A549 (cell line): ENCODE results near the gene CTU2. TPM values are rescaled to one million over a fixed set of nuclear protein-coding genes. Genes with fewer than 3 reads are reported as not detected.

Source experiments
- ATAC-seq, 2 experiments: fragments of 200-7000 bp in 1 of 2; fragments of >200 bp in 1 of 2; cut with Nextera tagmentation in 1 of 2; cut with Tn5 transposase in 1 of 2; 3 replicates each; pipeline versions ENCODE4 v1.8.0 to v1.9.1; 2018 to 2020; ENCODE audit warnings: mild to moderate bottlenecking in 1 of 2, moderate library complexity in 1 of 2
- CTCF ChIA-PET: fragments of 300-600 bp; sonication (Branson Sonifier 250); formaldehyde crosslinking; extraction: SDS; loops from one replicate; lab custom pipeline; 2021; ENCODE audit warnings: antibody characterized with exemption, inconsistent platforms; lab: Yijun Ruan, JAX
- POLR2A ChIA-PET: fragments of 350-600 bp; formaldehyde crosslinking; extraction: SDS; loops from one replicate; lab custom pipeline; 2021; ENCODE audit warnings: antibody characterized with exemption, inconsistent platforms; lab: Yijun Ruan, JAX
- DNase-seq, 2 experiments: peaks; one replicate each; pipeline versions ENCODE4 v3.0.0 to v3.0.0-alpha.2; 2011 to 2016; ENCODE audit warnings: low read depth in 1 of 2, low spot score in 1 of 2
- FAIRE-seq: peaks from 2 replicates; lab custom pipeline; 2011; peaks lifted over from hg19 to GRCh38; lab: Jason Lieb, UNC
- H3K27ac ChIP-seq, 2 experiments: fragments of >200 bp; sonication (Bioruptor Twin); formaldehyde crosslinking; 3 replicates each; pipeline ENCODE4 v1.5.1; 2016 to 2017
- H3K4me1 ChIP-seq: fragments of >200 bp; sonication (Bioruptor Twin); formaldehyde crosslinking; 3 replicates; pipeline ENCODE4 v1.6.1; 2016
- H3K4me2 ChIP-seq: fragments of >200 bp; sonication (Bioruptor Twin); formaldehyde crosslinking; 3 replicates; pipeline ENCODE4 v1.6.1; 2016
- H3K4me3 ChIP-seq: fragments of >200 bp; sonication (Bioruptor Twin); formaldehyde crosslinking; 3 replicates; pipeline ENCODE4 v1.5.1; 2016
- H3K9me3 ChIP-seq: fragments of >200 bp; sonication (Bioruptor Twin); formaldehyde crosslinking; 3 replicates; pipeline ENCODE4 v1.6.1; 2016
- CEBPB ChIP-seq, 2 experiments: fragments of >200 bp in 1 of 2; sonication (Bioruptor Twin) in 1 of 2; formaldehyde crosslinking in 1 of 2; IDR thresholded peaks; 2 replicates each; pipeline ENCODE4 v1.6.1; 2012 to 2016
- CHD2 ChIP-seq: fragments of 150-350 bp; IDR thresholded peaks from 2 replicates; pipeline ENCODE4 v1.6.1; 2014; ENCODE audit warnings: low read length; ENCODE audit not compliant: partially characterized antibody
- CHD4 ChIP-seq: fragments of 200-600 bp; sonication (generic); IDR thresholded peaks from 2 replicates; pipeline ENCODE4 v1.6.1; 2016; ENCODE audit warnings: antibody characterized with exemption, mild to moderate bottlenecking, borderline replicate concordance
- CTCF ChIP-seq: fragments of >200 bp; sonication (Bioruptor Twin); formaldehyde crosslinking; IDR thresholded peaks from 3 replicates; pipeline ENCODE4 v1.5.1; 2016
- EHF ChIP-seq: fragments of 250-450 bp; sonication (Bioruptor Pico); IDR thresholded peaks from 2 replicates; pipeline ENCODE4 v1.5.0; 2020; ENCODE audit warnings: mild to moderate bottlenecking
- EHMT2 ChIP-seq: fragments of 200-600 bp; sonication (generic); IDR thresholded peaks from 2 replicates; pipeline ENCODE4 v1.6.1; 2016; ENCODE audit warnings: antibody characterized with exemption, low read depth, mild to moderate bottlenecking, moderate library complexity
- ESRRA ChIP-seq: fragments of 150-350 bp; IDR thresholded peaks from 2 replicates; pipeline ENCODE4 v1.6.1; 2014; ENCODE audit warnings: mild to moderate bottlenecking, low read length, borderline replicate concordance
- HMGXB4 ChIP-seq: fragments of 250-450 bp; sonication (Bioruptor Pico); IDR thresholded peaks from 2 replicates; pipeline ENCODE4 v1.5.0; 2021; ENCODE audit warnings: mild to moderate bottlenecking, moderate library complexity, borderline replicate concordance
- NFE2L2 ChIP-seq: fragments of 150-350 bp; conservative IDR thresholded peaks from 2 replicates; pipeline ENCODE4 v1.6.1; 2014; ENCODE audit warnings: low read length
- NPAS2 ChIP-seq: fragments of 250-450 bp; sonication (Bioruptor Pico); IDR thresholded peaks from 2 replicates; pipeline ENCODE4 v1.8.0; 2022; ENCODE audit warnings: mild to moderate bottlenecking, moderate library complexity, borderline replicate concordance
- NR3C1 ChIP-seq: fragments of >200 bp; sonication (Bioruptor Twin); formaldehyde crosslinking; IDR thresholded peaks from 3 replicates; pipeline ENCODE4 v1.6.1; 2017
- PBX3 ChIP-seq: IDR thresholded peaks from 2 replicates; pipeline ENCODE4 v1.6.1; 2012
- POLR2A ChIP-seq: IDR thresholded peaks from 2 replicates; pipeline ENCODE4 v1.6.1; 2012; ENCODE audit warnings: mild to moderate bottlenecking, low read length
- RARB ChIP-seq: fragments of 250-450 bp; sonication (Bioruptor Pico); IDR thresholded peaks from 2 replicates; pipeline ENCODE4 v1.8.0; 2021; ENCODE audit warnings: mild to moderate bottlenecking, moderate library complexity
- RFX5 ChIP-seq: fragments of 450-650 bp; IDR thresholded peaks from 2 replicates; pipeline ENCODE4 v1.7.1; 2014; ENCODE audit warnings: antibody characterized with exemption, mild to moderate bottlenecking, moderate library complexity
- SMC3 ChIP-seq: fragments of >200 bp; sonication (Bioruptor Twin); formaldehyde crosslinking; IDR thresholded peaks from 3 replicates; pipeline ENCODE4 v1.6.1; 2018; ENCODE audit warnings: inconsistent platforms
- ZC3H11A ChIP-seq: fragments of 450-650 bp; IDR thresholded peaks from 2 replicates; pipeline ENCODE4 v1.6.1; 2014; ENCODE audit warnings: antibody characterized with exemption, mild to moderate bottlenecking
- ZNF302 ChIP-seq: fragments of 250-450 bp; sonication (Bioruptor Pico); IDR thresholded peaks from 2 replicates; pipeline ENCODE4 v1.9.0; 2021; ENCODE audit warnings: inconsistent platforms, mild to moderate bottlenecking, moderate library complexity
- WGBS: methylation state at CpG from one replicate; pipeline ENCODE4 v1.1.6; 2017; ENCODE audit errors: missing lambda C conversion rate; 5-methylcytosine and 5-hydroxymethylcytosine counted together
- polyA plus RNA-seq, 4 experiments: library from polyadenylated mRNA; depleted of rRNA in 3 of 4; stranded (reverse); fragments of >200 nt; fragmentation: RNase III in 1 of 4; extraction: RNeasy Plus Mini Kit Qiagen cat#74134 plus additional on column Dnase treatment in 1 of 4; gene quantifications; 2 replicates in 3 of 4; 3 replicates in 1 of 4; pipeline ENCODE4 v1.2.3, GENCODE V29; 2011 to 2017

The CTU2 gene
- polyA plus RNA-seq, 2 of the 4 experiments (the other 2 are of a cell fraction), result 16.4 to 21.8 TPM

GRCh38 chr16:88761143-88761534 is 54.8 kb downstream of the CTU2 start:
- Histone ChIP-seq H3K9me3 (no peaks in the 10 kb centered on the region), H3K4me3 (no peak overlapping the region), H3K4me2 (no peak overlapping the region), H3K4me1 (peaks cover 29% of the 10 kb centered on the region)
- ChIA-PET CTCF (interaction anchor here (2.4 to 31.8 kb wide), 2 partner anchors 9 to 19 kb away, joined by 6 to 596 read pairs; no protein-coding TSS in a partner anchor), POLR2A (no interaction called here)
- FAIRE-seq (no peak), ATAC-seq (no peak), DNase-seq (no peak)
- TF ChIP-seq HMGXB4 (CRISPR knock-in tag), result no peak
- TF ChIP-seq PBX3, result no peak
- no peak for TF ChIP-seq EHMT2
- TF ChIP-seq, all 56 proteins: peak for 0
- H3K27ac ChIP-seq, result no peak overlapping the region
- 83% methylated on average over 10 of the region's 11 CpGs for WGBS

- CTCF ChIA-PET, result interaction anchor here (1.1 to 31.8 kb wide), 2 partner anchors 19 to 407 kb away, joined by 4 to 596 read pairs; no protein-coding TSS in a partner anchor
- Histone ChIP-seq H3K4me3 (no peak overlapping the region), H3K27ac (no peak overlapping the region; a peak in 1 of 6 replicates), H3K4me2 (no peak overlapping the region), H3K4me1 (peaks cover 30% of the 10 kb centered on the region), H3K9me3 (no peaks in the 10 kb centered on the region)
- POLR2A ChIA-PET, result interaction anchor here (0.9 kb wide), 1 partner anchor 22 kb away, joined by 3 read pairs; no protein-coding TSS in a partner anchor
- ATAC-seq (no peak), DNase-seq (no peak), FAIRE-seq (no peak)
- no peak for TF ChIP-seq ZNF302 (CRISPR knock-in tag)
- TF ChIP-seq CHD4, result no peak
- TF ChIP-seq EHF (CRISPR knock-in tag), result no peak
- WGBS, result 80% methylated on average over 10 of the region's 10 CpGs
Measured at GRCh38 chr16:88761830-88762229, 55.5 kb downstream of the CTU2 start.

- H3K27ac ChIP-seq, result no peak overlapping the region; a peak in 1 of 6 replicates
- ChIA-PET POLR2A (interaction anchor here (0.9 kb wide), 1 partner anchor 22 kb away, joined by 3 read pairs; no protein-coding TSS in a partner anchor), CTCF (interaction anchor here (1.1 to 31.8 kb wide), 4 partner anchors 15 to 406 kb away, joined by 3 to 596 read pairs (median 4); no protein-coding TSS in a partner anchor)
- H3K4me3 ChIP-seq, result no peak overlapping the region
- peaks cover 30% of the 10 kb centered on the region for H3K4me1 ChIP-seq
- no peaks in the 10 kb centered on the region for H3K9me3 ChIP-seq
- FAIRE-seq (no peak), ATAC-seq (no peak), DNase-seq (no peak)
- no peak for TF ChIP-seq CTCF
- 92% methylated on average over 8 of the region's 16 CpGs for WGBS
- no peak overlapping the region for H3K4me2 ChIP-seq
Measured at GRCh38 chr16:88762258-88762870, 56.1 kb downstream of the CTU2 start.

- FAIRE-seq, result no peak
- TF ChIP-seq SMC3 (no peak), CHD2 (no peak), CEBPB (IDR thresholded peaks at IDR 0.05) (no peak), POLR2A (no peak), ESRRA (no peak), ZC3H11A (no peak), HMGXB4 (CRISPR knock-in tag) (no peak), NR3C1 (no peak), RFX5 (no peak), RARB (no peak), EHMT2 (no peak), NPAS2 (no peak), NFE2L2 (no peak)
- POLR2A ChIA-PET, result no interaction called here
- WGBS, result 77% methylated on average over 6 of the region's 10 CpGs
- Histone ChIP-seq H3K27ac (no peak overlapping the region), H3K4me1 (peaks cover 33% of the 10 kb centered on the region), H3K9me3 (no peaks in the 10 kb centered on the region), H3K4me3 (no peak overlapping the region), H3K4me2 (no peak overlapping the region)
- DNase-seq, result no peak
- CTCF ChIA-PET, result interaction anchor here (1.2 to 31.8 kb wide), 5 partner anchors 9 to 23 kb away, joined by 3 to 596 read pairs (median 4); no protein-coding TSS in a partner anchor
- ATAC-seq, result 0 out of 6 replicates have a peak, but pooled peaks of 1 of the 2 experiments have one; percentile 4
Measured at GRCh38 chr16:88762941-88763340, 56.6 kb downstream of the CTU2 start.
